Endothelial cell of umbilical vein (primary cell): ENCODE data around the gene C14orf119.

Experiments
- CTCF ChIP-seq, 2 donors: IDR thresholded peaks; 1 replicate in 1 of 2; 2 replicates in 1 of 2; pipeline ENCODE4 v1.5.1; 2011; ENCODE audit warnings: low read length in 2 of 2, mild to moderate bottlenecking in 2 of 2, moderate library complexity in 2 of 2, control low read depth in 1 of 2, inconsistent platforms in 1 of 2, low read depth in 1 of 2; ENCODE audit not compliant: insufficient read depth in 1 of 2; ENCODE audit errors: extremely low read depth in 1 of 2
- EZH2 ChIP-seq: IDR thresholded peaks from 2 replicates; pipeline ENCODE4 v1.6.1; 2012; ENCODE audit warnings: borderline replicate concordance, low read depth, mild to moderate bottlenecking, moderate library complexity, low read length, inconsistent platforms; ENCODE audit not compliant: severe bottlenecking
- FOS ChIP-seq: IDR thresholded peaks from 2 replicates; pipeline ENCODE4 v1.6.1; 2011; ENCODE audit warnings: mild to moderate bottlenecking, low read length, moderate library complexity, borderline replicate concordance; ENCODE audit not compliant: insufficient read depth
- MAX ChIP-seq: IDR thresholded peaks from 2 replicates; pipeline ENCODE4 v1.6.1; 2011; ENCODE audit not compliant: insufficient read depth, insufficient read length
- MYC ChIP-seq: IDR thresholded peaks from one replicate; pipeline ENCODE4 v1.6.1; 2011; ENCODE audit warnings: mild to moderate bottlenecking, low read depth, low read length
- POLR2A ChIP-seq: IDR thresholded peaks from 2 replicates; pipeline ENCODE4 v1.6.1; 2012; ENCODE audit warnings: low read depth, mild to moderate bottlenecking, control low read depth, low read length
- POLR2AphosphoS5 ChIP-seq: IDR thresholded peaks from 2 replicates; pipeline ENCODE4 v1.6.1; 2012; ENCODE audit warnings: low read depth, mild to moderate bottlenecking, control low read depth, low read length, moderate library complexity; ENCODE audit not compliant: insufficient read depth

DNA sequence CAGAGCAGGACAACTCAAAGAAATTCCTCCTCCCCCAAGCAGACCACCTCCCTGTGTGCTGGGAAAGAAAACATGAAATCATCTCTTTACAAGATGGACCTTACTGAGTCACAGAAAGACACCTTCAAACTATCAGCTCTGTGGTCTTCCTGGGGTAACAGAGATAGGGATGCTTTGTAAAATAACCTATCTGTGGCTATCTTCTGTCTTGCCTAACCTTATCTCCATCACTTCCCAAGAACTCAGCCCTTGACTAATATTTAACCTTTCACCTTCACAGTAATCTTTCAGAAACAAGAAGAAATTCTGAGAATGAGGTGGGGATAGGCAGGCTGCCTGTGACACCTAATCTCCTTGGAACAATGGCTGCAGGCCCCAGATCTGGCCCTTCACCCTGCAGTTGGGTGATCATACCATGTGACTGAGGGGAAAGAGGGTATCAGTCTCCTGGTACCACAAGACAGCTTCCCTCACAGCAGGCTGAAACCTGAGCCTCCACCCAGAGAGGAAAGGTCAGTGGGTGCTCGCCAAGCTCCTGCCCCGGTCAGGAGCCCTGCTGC lies 51.1 kb downstream of the C14orf119 start:
- TF ChIP-seq CTCF (IDR thresholded peaks at IDR 0.05; ENCODE audit: extremely low read depth in 1 of 2, insufficient read depth in 1 of 2, low read depth in 1 of 2, low read length in 2 of 2), result no peak
- no peak for TF ChIP-seq FOS
- no peak for TF ChIP-seq MAX
- no peak for TF ChIP-seq POLR2AphosphoS5
- TF ChIP-seq MYC, result no peak
- TF ChIP-seq POLR2A, result no peak
- TF ChIP-seq EZH2, result no peak
